Neural progenitor cell (in vitro differentiated cells): Measurements from ENCODE around the gene ARHGEF12. TPM values are rescaled to one million over a fixed set of nuclear protein-coding genes. Genes with fewer than 3 reads are reported as not detected.

Experiments
- DNase-seq: peaks from one replicate; pipeline ENCODE4 v3.0.0-alpha.2; 2016; ENCODE audit warnings: low spot score
- H2AFZ ChIP-seq: fragments of 200-600 bp; sonication (generic); replicated peaks from 2 replicates; pipeline ENCODE4 v1.6.1; 2016; ENCODE audit warnings: antibody characterized with exemption
- H3F3A ChIP-seq: fragments of 200-600 bp; sonication (generic); 2 replicates; pipeline ENCODE4 v1.6.1; 2016; ENCODE audit warnings: antibody characterized with exemption, low read depth
- H3K27ac ChIP-seq: fragments of 200-600 bp; sonication (generic); 2 replicates; pipeline ENCODE4 v1.5.1; 2016; ENCODE audit warnings: mild to moderate bottlenecking
- H3K27me3 ChIP-seq: fragments of 200-600 bp; sonication (generic); 2 replicates; pipeline ENCODE4 v1.6.1; 2016; ENCODE audit warnings: mild to moderate bottlenecking, moderate library complexity
- H3K36me3 ChIP-seq: fragments of 200-600 bp; sonication (generic); 2 replicates; pipeline ENCODE4 v1.5.1; 2016
- H3K4me1 ChIP-seq: fragments of 200-600 bp; sonication (generic); 2 replicates; pipeline ENCODE4 v1.6.1; 2016; ENCODE audit warnings: mixed run types
- H3K4me2 ChIP-seq: fragments of 200-600 bp; sonication (generic); 2 replicates; pipeline ENCODE4 v1.6.1; 2016
- H3K4me3 ChIP-seq: fragments of 200-600 bp; sonication (generic); 2 replicates; pipeline ENCODE4 v1.5.1; 2016
- H3K79me2 ChIP-seq: fragments of 200-600 bp; sonication (generic); 2 replicates; pipeline ENCODE4 v1.6.1; 2016; ENCODE audit warnings: low read depth
- H3K9ac ChIP-seq: fragments of 200-600 bp; sonication (generic); 2 replicates; pipeline ENCODE4 v1.6.1; 2016
- H3K9me3 ChIP-seq: fragments of 200-600 bp; sonication (generic); 2 replicates; pipeline ENCODE4 v1.5.1; 2016; ENCODE audit warnings: low read depth
- H4K20me1 ChIP-seq: fragments of 200-600 bp; sonication (generic); 2 replicates; pipeline ENCODE4 v1.6.1; 2016; ENCODE audit warnings: low read depth
- H3K27ac Mint-ChIP-seq: 3 replicates; pipeline ENCODE4 v1.8.0; 2021; ENCODE audit warnings: mixed read lengths
- H3K27me3 Mint-ChIP-seq: 2 replicates; pipeline ENCODE4 v1.8.0; 2022; ENCODE audit warnings: low read depth, mild to moderate bottlenecking, inconsistent platforms, moderate library complexity, mixed read lengths; ENCODE audit not compliant: insufficient read depth
- H3K36me3 Mint-ChIP-seq: 3 replicates; pipeline ENCODE4 v1.8.0; 2021; ENCODE audit warnings: mixed read lengths
- H3K4me1 Mint-ChIP-seq: 3 replicates; pipeline ENCODE4 v1.8.0; 2021; ENCODE audit warnings: mixed read lengths
- H3K4me3 Mint-ChIP-seq: 3 replicates; pipeline ENCODE4 v1.8.0; 2021; ENCODE audit warnings: mild to moderate bottlenecking, moderate library complexity, mixed read lengths
- H3K9me3 Mint-ChIP-seq: 3 replicates; pipeline ENCODE4 v1.8.0; 2020; ENCODE audit warnings: mixed read lengths
- CTCF ChIP-seq: fragments of 200-600 bp; sonication (generic); IDR thresholded peaks from 2 replicates; pipeline ENCODE4 v1.5.1; 2017; ENCODE audit warnings: antibody characterized with exemption, mild to moderate bottlenecking
- EZH2 ChIP-seq: fragments of 200-600 bp; sonication (generic); IDR thresholded peaks from 2 replicates; pipeline ENCODE4 v1.6.1; 2017; ENCODE audit warnings: antibody characterized with exemption, mild to moderate bottlenecking, moderate library complexity
- EZH2phosphoT487 ChIP-seq: fragments of 200-600 bp; sonication (generic); IDR thresholded peaks from 2 replicates; pipeline ENCODE4 v1.6.1; 2017; ENCODE audit warnings: antibody characterized with exemption
- total RNA-seq: library from RNA; depleted of rRNA; stranded (reverse); fragments of >200 nt; gene quantifications from 2 replicates; pipeline ENCODE4 v1.2.3, GENCODE V29; 2015; ENCODE audit warnings: low replicate concordance

The ARHGEF12 gene
- total RNA-seq, 1 donor from 2014 or later = 31.3 TPM

GRCh38 chr11:120522021-120522420, 185.8 kb downstream of the ARHGEF12 start:
- DNase-seq = no peak
- H3F3A ChIP-seq = peaks cover 7% of the 10 kb centered on the region
- no peak overlapping the region for H3K4me3 ChIP-seq
- no peaks in the 10 kb centered on the region for H4K20me1 ChIP-seq
- no peak overlapping the region for H3K4me3 Mint-ChIP-seq
- H3K9me3 ChIP-seq = no peaks in the 10 kb centered on the region
- no peaks in the 10 kb centered on the region for H3K36me3 Mint-ChIP-seq
- no peaks in the 10 kb centered on the region for H3K79me2 ChIP-seq
- no peaks in the 10 kb centered on the region for H3K9me3 Mint-ChIP-seq
- peaks cover 18% of the 10 kb centered on the region for H3K4me1 ChIP-seq
- H3K36me3 ChIP-seq = no peaks in the 10 kb centered on the region
- H3K4me1 Mint-ChIP-seq = peaks cover 32% of the 10 kb centered on the region
- H2AFZ ChIP-seq = no peak overlapping the region
- H3K4me2 ChIP-seq = no peak overlapping the region
- no peak overlapping the region for H3K27ac Mint-ChIP-seq
- no peak overlapping the region for H3K27ac ChIP-seq
- no peaks in the 10 kb centered on the region for H3K27me3 ChIP-seq
- H3K9ac ChIP-seq = no peak overlapping the region
- TF ChIP-seq EZH2 (no peak), CTCF (no peak), EZH2phosphoT487 (no peak)
- peaks cover 24% of the 10 kb centered on the region for H3K27me3 Mint-ChIP-seq

GRCh38 chr11:120522736-120523135, 186.5 kb downstream of the ARHGEF12 start:
- Histone ChIP-seq H2AFZ (no peak overlapping the region), H3K79me2 (no peaks in the 10 kb centered on the region), H3K27ac (no peak overlapping the region), H4K20me1 (no peaks in the 10 kb centered on the region), H3K36me3 (no peaks in the 10 kb centered on the region), H3K4me1 (peaks cover 22% of the 10 kb centered on the region), H3K9ac (no peak overlapping the region), H3K4me3 (no peak overlapping the region), H3F3A (peaks cover 15% of the 10 kb centered on the region), H3K4me2 (no peak overlapping the region), H3K27me3 (no peaks in the 10 kb centered on the region), H3K9me3 (no peaks in the 10 kb centered on the region)
- H3K36me3 Mint-ChIP-seq = no peaks in the 10 kb centered on the region
- TF ChIP-seq EZH2 (no peak), EZH2phosphoT487 (no peak), CTCF (no peak)
- H3K4me1 Mint-ChIP-seq = peaks cover 27% of the 10 kb centered on the region
- H3K9me3 Mint-ChIP-seq = no peaks in the 10 kb centered on the region
- H3K27me3 Mint-ChIP-seq = peaks cover 23% of the 10 kb centered on the region
- H3K4me3 Mint-ChIP-seq = peak overlapping the region; percentile 55
- no peak for DNase-seq
- peak overlapping the region; percentile 87 for H3K27ac Mint-ChIP-seq

GRCh38 chr11:120523196-120523595, 187.0 kb downstream of the ARHGEF12 start:
- H3K27ac ChIP-seq = no peak overlapping the region
- H3K79me2 ChIP-seq = no peaks in the 10 kb centered on the region
- H3K9me3 ChIP-seq = no peaks in the 10 kb centered on the region
- Mint-ChIP-seq H3K4me3 (peak overlapping the region; percentile 55), H3K36me3 (no peaks in the 10 kb centered on the region), H3K27me3 (peaks cover 23% of the 10 kb centered on the region), H3K27ac (peak overlapping the region; percentile 87), H3K4me1 (peaks cover 23% of the 10 kb centered on the region), H3K9me3 (no peaks in the 10 kb centered on the region)
- TF ChIP-seq EZH2 = no peak
- TF ChIP-seq EZH2phosphoT487 = no peak
- TF ChIP-seq CTCF = no peak
- H4K20me1 ChIP-seq = no peaks in the 10 kb centered on the region
- peaks cover 21% of the 10 kb centered on the region for H3K4me1 ChIP-seq
- peaks cover 16% of the 10 kb centered on the region for H3F3A ChIP-seq
- H3K27me3 ChIP-seq = no peaks in the 10 kb centered on the region
- no peak for DNase-seq
- no peaks in the 10 kb centered on the region for H3K36me3 ChIP-seq
- H3K4me2 ChIP-seq = peak overlapping the region; percentile 22
- no peak overlapping the region for H3K9ac ChIP-seq
- H3K4me3 ChIP-seq = no peak overlapping the region
- H2AFZ ChIP-seq = no peak overlapping the region
